ENCODE measurements around the gene NSD1. TPM values are rescaled to one million over a fixed set of nuclear protein-coding genes. Genes with fewer than 3 reads are reported as not detected.

NSD1 gene
- total RNA-seq, 4 donors from 2014 or later = 41.1 to 58.4 (median 49.5) TPM

DNA sequence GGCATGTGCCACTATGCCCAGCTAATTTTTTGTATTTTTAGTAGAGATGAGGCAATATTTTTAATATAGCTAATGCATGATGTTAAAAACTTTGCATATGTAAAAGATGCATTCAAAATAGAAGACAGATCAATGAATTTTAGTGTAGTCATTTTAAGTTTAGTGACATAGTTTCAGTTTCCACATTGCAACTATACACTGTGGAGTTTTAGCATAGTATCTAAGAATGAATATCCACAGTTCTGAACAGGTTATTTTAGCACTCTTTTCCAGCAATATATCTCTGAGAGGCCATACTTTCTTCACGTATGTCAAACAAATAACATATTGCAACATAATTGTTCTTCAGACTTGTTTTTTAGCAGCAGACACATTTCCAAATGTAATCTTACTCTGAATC lies 130.6 kb downstream of the NSD1 start:
- 63 to 100% methylated on average over 1 of the region's 1 CpG for WGBS, 2 donors (ENCODE audit: low coverage in 1 of 2)

GRCh38 chr5:177265395-177265794 lies 131.8 kb downstream of the NSD1 start:
- H3K9me3 ChIP-seq = no peaks in the 10 kb centered on the region
- no peak for ATAC-seq
- TF ChIP-seq CTCF (IDR thresholded peaks at IDR 0.05) (no peak), POLR2AphosphoS5 (IDR thresholded peaks at IDR 0.05) (no peak), POLR2A (IDR thresholded peaks at IDR 0.05) (no peak), EP300 (IDR thresholded peaks at IDR 0.05) (no peak)
- 17 to 97% methylated on average over 1 to 7 of the region's 16 CpGs for WGBS, 2 donors (ENCODE audit: low coverage in 1 of 2)
- H3K27me3 ChIP-seq = no peaks in the 10 kb centered on the region
- no peaks in the 10 kb centered on the region for H3K4me1 ChIP-seq
- H3K36me3 ChIP-seq = peaks cover 0 to 83% of the 10 kb centered on the region in 2 donors
- no peak overlapping the region for H3K27ac ChIP-seq
- no peak overlapping the region for H3K4me3 ChIP-seq

More for the DNA sequence above, 130.6 kb downstream of the NSD1 start:
- ATAC-seq = no peak
- H3K27me3 ChIP-seq = no peaks in the 10 kb centered on the region
- H3K4me1 ChIP-seq = no peaks in the 10 kb centered on the region
- H3K9me3 ChIP-seq = no peaks in the 10 kb centered on the region
- no peak overlapping the region for H3K4me3 ChIP-seq
- no peak for TF ChIP-seq CTCF (IDR thresholded peaks at IDR 0.05)
- no peak for TF ChIP-seq POLR2A (IDR thresholded peaks at IDR 0.05)
- no peak for TF ChIP-seq EP300 (IDR thresholded peaks at IDR 0.05)
- TF ChIP-seq POLR2AphosphoS5 (IDR thresholded peaks at IDR 0.05) = no peak
- no peak overlapping the region for H3K27ac ChIP-seq
- peaks cover 0 to 83% of the 10 kb centered on the region in 2 donors for H3K36me3 ChIP-seq

DNA sequence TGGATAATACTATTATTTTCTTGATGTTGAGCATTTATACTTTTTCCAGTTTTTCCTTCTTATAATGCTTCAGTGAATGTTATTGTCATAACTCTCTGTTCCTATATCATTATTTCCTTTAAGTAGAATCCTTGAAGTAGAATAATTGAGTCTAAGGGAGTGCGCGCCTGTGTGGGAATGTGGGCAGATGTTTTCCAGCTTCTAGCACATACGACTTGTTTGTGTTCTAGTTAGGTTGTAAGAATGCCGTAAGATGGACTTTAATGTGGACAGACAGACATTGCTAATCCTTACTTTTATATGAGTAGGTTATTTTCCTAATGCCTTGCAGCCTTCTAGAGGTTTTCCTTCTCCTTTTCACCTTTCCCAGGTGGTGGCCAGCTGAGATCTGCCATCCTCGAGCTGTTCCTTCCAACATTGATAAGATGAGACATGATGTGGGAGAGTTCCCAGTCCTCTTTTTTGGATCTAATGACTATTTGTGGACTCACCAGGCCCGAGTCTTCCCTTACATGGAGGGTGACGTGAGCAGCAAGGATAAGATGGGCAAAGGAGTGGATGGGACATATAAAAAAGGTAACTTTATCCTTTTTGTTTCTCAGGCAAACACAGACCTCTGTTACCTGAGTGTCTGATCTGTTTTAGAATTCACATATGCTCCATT lies 135.8 kb downstream of the NSD1 start:
- TF ChIP-seq EP300 (IDR thresholded peaks at IDR 0.05) = no peak
- no peak for TF ChIP-seq CTCF (IDR thresholded peaks at IDR 0.05)
- ATAC-seq = no peak
- Histone ChIP-seq H3K4me1 (no peaks in the 10 kb centered on the region), H3K36me3 (peaks cover 3 to 88% of the 10 kb centered on the region in 2 donors), H3K27ac (no peak overlapping the region), H3K4me3 (no peak overlapping the region), H3K27me3 (no peaks in the 10 kb centered on the region), H3K9me3 (no peaks in the 10 kb centered on the region)
- 87 to 93% methylated on average over 6 to 7 of the region's 7 CpGs for WGBS, 2 donors (ENCODE audit: low coverage in 1 of 2)

DNA sequence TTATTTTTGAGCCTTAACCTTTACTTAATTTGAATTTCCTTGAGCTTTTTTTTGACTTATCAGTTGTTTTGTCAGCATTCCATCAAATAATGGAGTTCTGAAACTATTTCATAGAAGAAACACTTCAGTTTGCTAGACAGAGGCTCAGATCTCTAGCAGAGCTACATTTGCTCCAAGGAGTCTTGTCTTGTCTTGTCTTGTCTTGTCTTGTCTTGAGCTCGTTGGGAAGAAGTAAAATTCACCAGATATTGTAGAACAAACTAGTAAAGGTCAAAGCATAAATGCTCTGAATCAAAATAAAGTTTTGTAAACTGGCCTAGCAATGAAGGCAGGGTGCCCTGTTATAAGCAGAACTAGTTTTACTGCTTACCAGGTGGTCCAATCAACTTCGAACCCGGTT lies 136.4 kb downstream of the NSD1 start:
- peaks cover 3 to 94% of the 10 kb centered on the region in 2 donors for H3K36me3 ChIP-seq
- H3K9me3 ChIP-seq = no peaks in the 10 kb centered on the region
- no peak for ATAC-seq
- 89 to 93% methylated on average over 1 to 3 of the region's 3 CpGs for WGBS, 2 donors (ENCODE audit: low coverage in 1 of 2)
- TF ChIP-seq EP300 (IDR thresholded peaks at IDR 0.05) (no peak), CTCF (IDR thresholded peaks at IDR 0.05) (no peak), POLR2A (IDR thresholded peaks at IDR 0.05) (no peak), POLR2AphosphoS5 (IDR thresholded peaks at IDR 0.05) (no peak)
- H3K4me1 ChIP-seq = no peaks in the 10 kb centered on the region
- H3K27me3 ChIP-seq = no peaks in the 10 kb centered on the region
- H3K27ac ChIP-seq = no peak overlapping the region
- H3K4me3 ChIP-seq = no peak overlapping the region

DNA sequence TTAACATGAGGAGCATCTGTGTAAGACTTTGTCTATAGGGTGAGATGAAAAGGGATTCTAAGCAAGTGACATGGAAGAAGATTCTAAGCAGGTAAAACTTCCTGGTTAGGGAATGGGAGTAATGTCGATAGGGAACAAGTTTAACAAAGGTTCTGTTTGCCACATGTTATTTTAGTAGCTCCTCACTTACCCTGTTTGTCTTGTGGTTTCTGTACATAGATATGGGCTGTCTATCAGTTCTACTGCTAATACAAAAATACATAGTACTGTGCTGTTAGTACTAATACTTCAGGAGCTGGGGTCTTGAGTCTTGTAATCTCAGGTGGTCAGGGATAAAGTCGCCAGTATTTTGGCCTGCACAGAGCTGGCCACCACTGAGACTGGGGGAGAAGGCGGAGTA lies 137.1 kb downstream of the NSD1 start:
- TF ChIP-seq EP300 (IDR thresholded peaks at IDR 0.05) (no peak), POLR2AphosphoS5 (IDR thresholded peaks at IDR 0.05) (no peak), CTCF (IDR thresholded peaks at IDR 0.05) (no peak), POLR2A (IDR thresholded peaks at IDR 0.05) (no peak)
- Histone ChIP-seq H3K9me3 (no peaks in the 10 kb centered on the region), H3K27ac (no peak overlapping the region), H3K36me3 (peaks cover 3 to 96% of the 10 kb centered on the region in 2 donors), H3K4me3 (no peak overlapping the region), H3K27me3 (no peaks in the 10 kb centered on the region), H3K4me1 (no peaks in the 10 kb centered on the region)
- no peak for ATAC-seq
- WGBS, 2 donors (ENCODE audit: low coverage in 1 of 2) = 88 to 89% methylated on average over 2 to 3 of the region's 3 CpGs

All from gastroesophageal sphincter (tissue), 4 donors.